Astrocyte (in vitro differentiated cells and primary cell): ENCODE data around the gene C10orf90.

Source experiments
- EZH2 ChIP-seq: IDR thresholded peaks from 2 replicates; pipeline ENCODE4 v1.6.1; 2012; ENCODE audit warnings: mild to moderate bottlenecking, low read length, inconsistent platforms; ENCODE audit not compliant: insufficient read depth
- TF ChIP-seq, protein P1 (sequence below): IDR thresholded peaks from 2 replicates; pipeline ENCODE4 v1.5.1; 2011; ENCODE audit warnings: low read depth, mild to moderate bottlenecking, inconsistent platforms, low read length, moderate library complexity; ENCODE audit not compliant: insufficient read depth

DNA sequence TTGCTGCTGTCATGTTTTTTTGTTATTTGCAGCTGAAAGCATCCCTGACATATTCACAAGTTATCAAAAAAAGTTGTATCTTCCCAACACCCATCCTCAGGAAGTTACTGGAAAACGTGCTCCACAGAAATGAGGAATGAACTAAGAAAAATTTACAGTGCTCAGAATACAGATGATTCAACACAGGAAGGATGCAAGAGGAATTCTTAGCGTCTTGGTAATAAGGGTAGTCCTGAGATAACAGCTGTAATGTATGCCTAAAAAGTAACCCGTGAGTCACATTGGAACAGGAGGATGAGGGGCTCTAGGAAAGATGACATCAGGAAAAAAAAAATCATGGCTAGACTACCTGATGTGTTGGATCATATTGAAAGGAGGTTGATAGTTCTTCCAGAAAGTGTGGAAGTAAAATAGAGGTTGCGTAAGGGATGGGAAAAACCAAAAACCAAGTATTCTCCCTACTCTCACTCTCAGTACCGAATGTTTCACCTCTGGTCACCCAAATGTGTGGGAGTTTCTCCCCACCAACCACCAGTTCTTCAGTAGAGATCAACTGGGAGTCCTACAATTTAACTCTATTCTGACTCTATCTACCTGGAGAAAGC is 286.1 kb downstream of the C10orf90 start:
- TF ChIP-seq, protein P1, sequence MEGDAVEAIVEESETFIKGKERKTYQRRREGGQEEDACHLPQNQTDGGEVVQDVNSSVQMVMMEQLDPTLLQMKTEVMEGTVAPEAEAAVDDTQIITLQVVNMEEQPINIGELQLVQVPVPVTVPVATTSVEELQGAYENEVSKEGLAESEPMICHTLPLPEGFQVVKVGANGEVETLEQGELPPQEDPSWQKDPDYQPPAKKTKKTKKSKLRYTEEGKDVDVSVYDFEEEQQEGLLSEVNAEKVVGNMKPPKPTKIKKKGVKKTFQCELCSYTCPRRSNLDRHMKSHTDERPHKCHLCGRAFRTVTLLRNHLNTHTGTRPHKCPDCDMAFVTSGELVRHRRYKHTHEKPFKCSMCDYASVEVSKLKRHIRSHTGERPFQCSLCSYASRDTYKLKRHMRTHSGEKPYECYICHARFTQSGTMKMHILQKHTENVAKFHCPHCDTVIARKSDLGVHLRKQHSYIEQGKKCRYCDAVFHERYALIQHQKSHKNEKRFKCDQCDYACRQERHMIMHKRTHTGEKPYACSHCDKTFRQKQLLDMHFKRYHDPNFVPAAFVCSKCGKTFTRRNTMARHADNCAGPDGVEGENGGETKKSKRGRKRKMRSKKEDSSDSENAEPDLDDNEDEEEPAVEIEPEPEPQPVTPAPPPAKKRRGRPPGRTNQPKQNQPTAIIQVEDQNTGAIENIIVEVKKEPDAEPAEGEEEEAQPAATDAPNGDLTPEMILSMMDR: no peak
- no peak for TF ChIP-seq EZH2
